Subcutaneous abdominal adipose tissue (tissue), 5 donors: ENCODE results near the gene YTHDF2.
"Not testable (repeated sequence)": the region's sequence is repeated elsewhere in the genome, so short reads cannot be mapped to it uniquely, and the experiment has no call there.

ENCODE experiments used
- H3K27ac ChIP-seq: one replicate; pipeline ENCODE4 v1.7.0; 2013; ENCODE audit warnings: low read depth, mild to moderate bottlenecking, inconsistent platforms, low read length, moderate library complexity
- H3K27me3 ChIP-seq, 5 donors: one replicate each; pipeline ENCODE4 v1.7.0; 2013; ENCODE audit warnings: low read length in 5 of 5, inconsistent platforms in 1 of 5; ENCODE audit not compliant: control insufficient read depth in 5 of 5, insufficient read depth in 4 of 5
- H3K36me3 ChIP-seq, 5 donors: one replicate each; pipeline ENCODE4 v1.7.0; 2013; ENCODE audit warnings: low read length in 5 of 5; ENCODE audit not compliant: control insufficient read depth in 5 of 5, insufficient read depth in 5 of 5
- H3K4me1 ChIP-seq, 5 donors: one replicate each; pipeline ENCODE4 v1.7.0; 2013; ENCODE audit warnings: low read length in 5 of 5, mild to moderate bottlenecking in 3 of 5, moderate library complexity in 1 of 5; ENCODE audit not compliant: control insufficient read depth in 5 of 5, insufficient read depth in 5 of 5
- H3K4me3 ChIP-seq, 5 donors: one replicate each; pipeline ENCODE4 v1.7.0; 2013; ENCODE audit warnings: low read length in 5 of 5, low read depth in 1 of 5
- H3K9ac ChIP-seq, 5 donors: one replicate each; pipeline ENCODE4 v1.7.0; 2013; ENCODE audit warnings: low read length in 5 of 5, mild to moderate bottlenecking in 4 of 5, moderate library complexity in 3 of 5
- H3K9me3 ChIP-seq, 5 donors: one replicate each; pipeline ENCODE4 v1.7.0; 2013; ENCODE audit warnings: low read length in 5 of 5; ENCODE audit not compliant: control insufficient read depth in 5 of 5
- donor health status: healthy.
- donor health status: healthy.
- donor health status: healthy.
- donor health status: healthy.
- donor health status: healthy.

The YTHDF2 gene

GRCh38 chr1:28735961-28736449 is 735 bp upstream of the YTHDF2 start:
- H3K27ac ChIP-seq: peak overlapping the region; percentile 96
- no peaks in the 10 kb centered on the region for H3K9me3 ChIP-seq
- H3K9ac ChIP-seq: peak overlapping the region; percentile 56 to 88 (median 86)
- peak overlapping the region; percentile 68 to 92 (median 78) for H3K4me3 ChIP-seq
- H3K4me1 ChIP-seq: peaks cover 5 to 41% (median 34%) of the 10 kb centered on the region in 5 donors
- peaks cover 0 to 19% (median 13%) of the 10 kb centered on the region in 5 donors for H3K36me3 ChIP-seq
- H3K27me3 ChIP-seq: no peaks in the 10 kb centered on the region

GRCh38 chr1:28737307-28738132 is 780 bp downstream of the YTHDF2 start:
- Histone ChIP-seq H3K4me3 (peak overlapping the region; percentile 85 to 92 (median 89)), H3K27ac (peak overlapping the region; percentile 96), H3K4me1 (peaks cover 5 to 46% (median 38%) of the 10 kb centered on the region in 5 donors), H3K9me3 (no peaks in the 10 kb centered on the region), H3K36me3 (peaks cover 6 to 31% (median 26%) of the 10 kb centered on the region in 5 donors), H3K9ac (peak overlapping the region; percentile 84 to 100 (median 100)), H3K27me3 (no peaks in the 10 kb centered on the region)

GRCh38 chr1:28740118-28740517 is 3.4 kb downstream of the YTHDF2 start:
- H3K36me3 ChIP-seq: peaks cover 23 to 55% (median 45%) of the 10 kb centered on the region in 5 donors
- H3K27ac ChIP-seq: no peak overlapping the region
- H3K9ac ChIP-seq: peak overlapping the region in 4 of 5 donors; percentile 10 to 53 (median 31)
- H3K4me1 ChIP-seq: peaks cover 5 to 58% (median 53%) of the 10 kb centered on the region in 5 donors
- H3K9me3 ChIP-seq: no peaks in the 10 kb centered on the region
- H3K27me3 ChIP-seq: no peaks in the 10 kb centered on the region
- no peak overlapping the region for H3K4me3 ChIP-seq

GRCh38 chr1:28744184-28744583 is 7.4 kb downstream of the YTHDF2 start:
- H3K4me1 ChIP-seq: peaks cover 2 to 59% (median 53%) of the 10 kb centered on the region in 5 donors

GRCh38 chr1:28745653-28746173 is 9.0 kb downstream of the YTHDF2 start:
- no peaks in the 10 kb centered on the region for H3K27me3 ChIP-seq
- no peak overlapping the region for H3K4me3 ChIP-seq
- H3K27ac ChIP-seq: no peak overlapping the region
- no peaks in the 10 kb centered on the region for H3K9me3 ChIP-seq
- peaks cover 15 to 52% (median 34%) of the 10 kb centered on the region in 5 donors for H3K36me3 ChIP-seq
- peaks cover 0 to 56% (median 48%) of the 10 kb centered on the region in 5 donors for H3K4me1 ChIP-seq
- no peak overlapping the region for H3K9ac ChIP-seq

More at GRCh38 chr1:28744184-28744583, 7.4 kb downstream of the YTHDF2 start:
- no peaks in the 10 kb centered on the region for H3K27me3 ChIP-seq
- peaks cover 20 to 63% (median 39%) of the 10 kb centered on the region in 5 donors for H3K36me3 ChIP-seq
- no peak overlapping the region for H3K4me3 ChIP-seq
- peak overlapping the region in 1 of 5 donors; percentile 35 for H3K9ac ChIP-seq
- H3K9me3 ChIP-seq: no peaks in the 10 kb centered on the region
- no peak overlapping the region for H3K27ac ChIP-seq

GRCh38 chr1:28750330-28750729 is 13.6 kb downstream of the YTHDF2 start:
- Histone ChIP-seq H3K27ac (no peak overlapping the region), H3K9me3 (no peaks in the 10 kb centered on the region), H3K4me1 (peaks cover 8 to 62% (median 58%) of the 10 kb centered on the region in 5 donors), H3K36me3 (peaks cover 0 to 17% (median 3%) of the 10 kb centered on the region in 5 donors), H3K9ac (no peak overlapping the region), H3K4me3 (no peak overlapping the region), H3K27me3 (no peaks in the 10 kb centered on the region)

GRCh38 chr1:28750771-28751294 is 14.1 kb downstream of the YTHDF2 start:
- H3K4me1 ChIP-seq: peaks cover 11 to 64% (median 60%) of the 10 kb centered on the region in 5 donors
- H3K27ac ChIP-seq, H3K27me3 ChIP-seq, H3K4me3 ChIP-seq, H3K9ac ChIP-seq, H3K9me3 ChIP-seq: not testable (repeated sequence)
- H3K36me3 ChIP-seq: peaks cover 0 to 17% (median 3%) of the 10 kb centered on the region in 5 donors

GRCh38 chr1:28751315-28752060 is 14.7 kb downstream of the YTHDF2 start:
- H3K9me3 ChIP-seq: no peaks in the 10 kb centered on the region
- H3K27me3 ChIP-seq: no peaks in the 10 kb centered on the region
- peaks cover 0 to 11% (median 3%) of the 10 kb centered on the region in 5 donors for H3K36me3 ChIP-seq
- peaks cover 12 to 64% (median 60%) of the 10 kb centered on the region in 5 donors for H3K4me1 ChIP-seq
- H3K4me3 ChIP-seq: peak overlapping the region in 1 of 5 donors; percentile 22
- peak overlapping the region; percentile 10 for H3K27ac ChIP-seq
- no peak overlapping the region for H3K9ac ChIP-seq

GRCh38 chr1:28755701-28756100 is 19.0 kb downstream of the YTHDF2 start:
- peak overlapping the region; percentile 33 for H3K27ac ChIP-seq
- H3K36me3 ChIP-seq: peaks cover 4 to 20% (median 11%) of the 10 kb centered on the region in 5 donors
- H3K27me3 ChIP-seq: no peaks in the 10 kb centered on the region
- H3K9me3 ChIP-seq: no peaks in the 10 kb centered on the region
- peaks cover 13 to 56% (median 47%) of the 10 kb centered on the region in 5 donors for H3K4me1 ChIP-seq
- no peak overlapping the region for H3K4me3 ChIP-seq
- peak overlapping the region in 3 of 5 donors; percentile 31 to 33 (median 32) for H3K9ac ChIP-seq
